ENCODE measurements around the gene ILKAP.
"Not testable (repeated sequence)": the region's sequence is repeated elsewhere in the genome, so short reads cannot be mapped to it uniquely, and the experiment has no call there.

ILKAP gene

GRCh38 chr2:238180554-238180953 lies 22.9 kb downstream of the ILKAP start:
- no peak overlapping the region for H3K4me3 ChIP-seq (ENCODE audit: low read depth in 1 of 2, low read length in 2 of 2)
- no peaks in the 10 kb centered on the region for H3K9me3 ChIP-seq (ENCODE audit: low read length)
- no peak overlapping the region for H3K9ac ChIP-seq (ENCODE audit: low read length)
- H3K27me3 ChIP-seq (ENCODE audit: control insufficient read depth in 1 of 2, insufficient read depth in 2 of 2, low read length in 2 of 2): no peaks in the 10 kb centered on the region
- H3K4me1 ChIP-seq (ENCODE audit: insufficient read depth, low read length): peaks cover 5% of the 10 kb centered on the region
- H3K36me3 ChIP-seq (ENCODE audit: insufficient read depth, low read length): peaks cover 85% of the 10 kb centered on the region
- no peak overlapping the region for H3K27ac ChIP-seq (ENCODE audit: low read depth, low read length)

GRCh38 chr2:238176613-238177012 lies 26.9 kb downstream of the ILKAP start:
- Histone ChIP-seq H3K27me3 (ENCODE audit: control insufficient read depth in 1 of 2, insufficient read depth in 2 of 2, low read length in 2 of 2) (no peaks in the 10 kb centered on the region), H3K36me3 (ENCODE audit: insufficient read depth, low read length) (peaks cover 89% of the 10 kb centered on the region), H3K9ac (ENCODE audit: low read length) (no peak overlapping the region), H3K27ac (ENCODE audit: low read depth, low read length) (no peak overlapping the region), H3K4me3 (ENCODE audit: low read depth in 1 of 2, low read length in 2 of 2) (no peak overlapping the region), H3K9me3 (ENCODE audit: low read length) (no peaks in the 10 kb centered on the region), H3K4me1 (ENCODE audit: insufficient read depth, low read length) (no peaks in the 10 kb centered on the region)

GRCh38 chr2:238174701-238175100 lies 28.8 kb downstream of the ILKAP start:
- peaks cover 85% of the 10 kb centered on the region for H3K36me3 ChIP-seq (ENCODE audit: insufficient read depth, low read length)
- H3K4me3 ChIP-seq (ENCODE audit: low read depth in 1 of 2, low read length in 2 of 2): no peak overlapping the region
- H3K9me3 ChIP-seq (ENCODE audit: low read length): no peaks in the 10 kb centered on the region
- H3K27ac ChIP-seq (ENCODE audit: low read depth, low read length): no peak overlapping the region
- peaks cover 11% of the 10 kb centered on the region for H3K4me1 ChIP-seq (ENCODE audit: insufficient read depth, low read length)
- H3K9ac ChIP-seq (ENCODE audit: low read length): no peak overlapping the region
- no peaks in the 10 kb centered on the region for H3K27me3 ChIP-seq (ENCODE audit: control insufficient read depth in 1 of 2, insufficient read depth in 2 of 2, low read length in 2 of 2)

- Histone ChIP-seq H3K36me3 (ENCODE audit: insufficient read depth, low read length) (peaks cover 84% of the 10 kb centered on the region), H3K4me1 (ENCODE audit: insufficient read depth, low read length) (peaks cover 15% of the 10 kb centered on the region), H3K27ac (ENCODE audit: low read depth, low read length) (no peak overlapping the region), H3K9ac (ENCODE audit: low read length) (no peak overlapping the region), H3K9me3 (ENCODE audit: low read length) (no peaks in the 10 kb centered on the region), H3K27me3 (ENCODE audit: control insufficient read depth in 1 of 2, insufficient read depth in 2 of 2, low read length in 2 of 2) (no peaks in the 10 kb centered on the region), H3K4me3 (ENCODE audit: low read depth in 1 of 2, low read length in 2 of 2) (no peak overlapping the region)
Measured at GRCh38 chr2:238174291-238174690, 29.2 kb downstream of the ILKAP start.

GRCh38 chr2:238173692-238174091 lies 29.8 kb downstream of the ILKAP start:
- Histone ChIP-seq H3K4me1 (ENCODE audit: insufficient read depth, low read length) (peaks cover 21% of the 10 kb centered on the region), H3K9me3 (ENCODE audit: low read length) (no peaks in the 10 kb centered on the region), H3K4me3 (ENCODE audit: low read depth in 1 of 2, low read length in 2 of 2) (no peak overlapping the region), H3K9ac (ENCODE audit: low read length) (no peak overlapping the region), H3K36me3 (ENCODE audit: insufficient read depth, low read length) (peaks cover 78% of the 10 kb centered on the region), H3K27ac (ENCODE audit: low read depth, low read length) (no peak overlapping the region), H3K27me3 (ENCODE audit: control insufficient read depth in 1 of 2, insufficient read depth in 2 of 2, low read length in 2 of 2) (no peaks in the 10 kb centered on the region)

GRCh38 chr2:238172439-238172838 lies 31.1 kb downstream of the ILKAP start:
- Histone ChIP-seq H3K9me3 (ENCODE audit: low read length) (no peaks in the 10 kb centered on the region), H3K4me3 (ENCODE audit: low read depth in 1 of 2, low read length in 2 of 2) (no peak overlapping the region), H3K36me3 (ENCODE audit: insufficient read depth, low read length) (peaks cover 72% of the 10 kb centered on the region), H3K27ac (ENCODE audit: low read depth, low read length) (no peak overlapping the region), H3K27me3 (ENCODE audit: control insufficient read depth in 1 of 2, insufficient read depth in 2 of 2, low read length in 2 of 2) (no peaks in the 10 kb centered on the region), H3K9ac (ENCODE audit: low read length) (no peak overlapping the region), H3K4me1 (ENCODE audit: insufficient read depth, low read length) (peaks cover 26% of the 10 kb centered on the region)

GRCh38 chr2:238171575-238172187 lies 31.8 kb downstream of the ILKAP start:
- H3K9me3 ChIP-seq (ENCODE audit: low read length): no peaks in the 10 kb centered on the region
- no peak overlapping the region for H3K4me3 ChIP-seq (ENCODE audit: low read depth in 1 of 2, low read length in 2 of 2)
- peaks cover 26% of the 10 kb centered on the region for H3K4me1 ChIP-seq (ENCODE audit: insufficient read depth, low read length)
- no peak overlapping the region for H3K27ac ChIP-seq (ENCODE audit: low read depth, low read length)
- no peaks in the 10 kb centered on the region for H3K27me3 ChIP-seq (ENCODE audit: control insufficient read depth in 1 of 2, insufficient read depth in 2 of 2, low read length in 2 of 2)
- no peak overlapping the region for H3K9ac ChIP-seq (ENCODE audit: low read length)
- H3K36me3 ChIP-seq (ENCODE audit: insufficient read depth, low read length): peaks cover 67% of the 10 kb centered on the region

GRCh38 chr2:238171072-238171431 lies 32.4 kb downstream of the ILKAP start:
- H3K27me3 ChIP-seq (ENCODE audit: control insufficient read depth in 1 of 2, insufficient read depth in 2 of 2, low read length in 2 of 2); H3K9ac ChIP-seq (ENCODE audit: low read length); H3K27ac ChIP-seq (ENCODE audit: low read depth, low read length); H3K9me3 ChIP-seq (ENCODE audit: low read length); H3K4me3 ChIP-seq (ENCODE audit: low read depth in 1 of 2, low read length in 2 of 2): not testable (repeated sequence)
- Histone ChIP-seq H3K4me1 (ENCODE audit: insufficient read depth, low read length) (peaks cover 26% of the 10 kb centered on the region), H3K36me3 (ENCODE audit: insufficient read depth, low read length) (peaks cover 67% of the 10 kb centered on the region)

GRCh38 chr2:238170386-238171071 lies 33.0 kb downstream of the ILKAP start:
- no peaks in the 10 kb centered on the region for H3K27me3 ChIP-seq (ENCODE audit: control insufficient read depth in 1 of 2, insufficient read depth in 2 of 2, low read length in 2 of 2)
- H3K27ac ChIP-seq (ENCODE audit: low read depth, low read length): no peak overlapping the region
- peaks cover 26% of the 10 kb centered on the region for H3K4me1 ChIP-seq (ENCODE audit: insufficient read depth, low read length)
- H3K36me3 ChIP-seq (ENCODE audit: insufficient read depth, low read length): peaks cover 65% of the 10 kb centered on the region
- H3K9ac ChIP-seq (ENCODE audit: low read length): no peak overlapping the region
- no peak overlapping the region for H3K4me3 ChIP-seq (ENCODE audit: low read depth in 1 of 2, low read length in 2 of 2)
- H3K9me3 ChIP-seq (ENCODE audit: low read length): no peaks in the 10 kb centered on the region

- peak overlapping the region; percentile 7 for H3K27ac ChIP-seq (ENCODE audit: low read depth, low read length)
- H3K9ac ChIP-seq (ENCODE audit: low read length): peak overlapping the region; percentile 5
- no peak overlapping the region for H3K4me3 ChIP-seq (ENCODE audit: low read depth in 1 of 2, low read length in 2 of 2)
- H3K4me1 ChIP-seq (ENCODE audit: insufficient read depth, low read length): peaks cover 26% of the 10 kb centered on the region
- no peaks in the 10 kb centered on the region for H3K27me3 ChIP-seq (ENCODE audit: control insufficient read depth in 1 of 2, insufficient read depth in 2 of 2, low read length in 2 of 2)
- H3K9me3 ChIP-seq (ENCODE audit: low read length): no peaks in the 10 kb centered on the region
- H3K36me3 ChIP-seq (ENCODE audit: insufficient read depth, low read length): peaks cover 57% of the 10 kb centered on the region
Measured at GRCh38 chr2:238169708-238170251, 33.7 kb downstream of the ILKAP start.

- peaks cover 51% of the 10 kb centered on the region for H3K36me3 ChIP-seq (ENCODE audit: insufficient read depth, low read length)
Measured at GRCh38 chr2:238169048-238169707, 34.3 kb downstream of the ILKAP start.

More at GRCh38 chr2:238169048-238169707, 34.3 kb downstream of the ILKAP start:
- no peaks in the 10 kb centered on the region for H3K9me3 ChIP-seq (ENCODE audit: low read length)
- H3K27ac ChIP-seq (ENCODE audit: low read depth, low read length): peak overlapping the region; percentile 7
- H3K9ac ChIP-seq (ENCODE audit: low read length): no peak overlapping the region
- H3K4me3 ChIP-seq (ENCODE audit: low read depth in 1 of 2, low read length in 2 of 2): no peak overlapping the region
- H3K27me3 ChIP-seq (ENCODE audit: control insufficient read depth in 1 of 2, insufficient read depth in 2 of 2, low read length in 2 of 2): peaks cover 0 to 2% of the 10 kb centered on the region in 2 donors
- peaks cover 26% of the 10 kb centered on the region for H3K4me1 ChIP-seq (ENCODE audit: insufficient read depth, low read length)

All from muscle layer of colon (tissue), 2 donors.